ENCODE measurements around the gene KCNJ6.

GRCh38 chr21:37904856-37905255, 11.4 kb downstream of the KCNJ6 start:
- TF ChIP-seq CTCF (IDR thresholded peaks at IDR 0.05), result no peak
- TF ChIP-seq TAF1 (IDR thresholded peaks at IDR 0.05; ENCODE audit: borderline replicate concordance, low read depth, low read length), result no peak
- TF ChIP-seq RCOR1 (IDR thresholded peaks at IDR 0.05; ENCODE audit: low read length), result no peak
- no peak for TF ChIP-seq JUND (IDR thresholded peaks at IDR 0.05)
- TF ChIP-seq MXI1 (IDR thresholded peaks at IDR 0.05; ENCODE audit: low read depth, low read length), result no peak
- TF ChIP-seq RAD21 (IDR thresholded peaks at IDR 0.05; ENCODE audit: low read length), result no peak
